Body of pancreas (tissue), 4 donors: ENCODE data around the gene ARMC12.

Experiments
- POLR2A ChIP-seq, 3 donors: fragments of 450-650 bp; IDR thresholded peaks; one replicate each; pipeline ENCODE4 v1.6.1; 2016; ENCODE audit warnings: antibody characterized with exemption in 3 of 3, mild to moderate bottlenecking in 2 of 3
- TF ChIP-seq, protein P1 (sequence below), 7 experiments: fragments of 450-650 bp in 4 of 7; fragments of 200-600 bp in 3 of 7; sonication (generic) in 3 of 7; IDR thresholded peaks; one replicate each; pipeline ENCODE4 v1.5.1; 2016 to 2019; ENCODE audit warnings: antibody characterized with exemption in 7 of 7

DNA sequence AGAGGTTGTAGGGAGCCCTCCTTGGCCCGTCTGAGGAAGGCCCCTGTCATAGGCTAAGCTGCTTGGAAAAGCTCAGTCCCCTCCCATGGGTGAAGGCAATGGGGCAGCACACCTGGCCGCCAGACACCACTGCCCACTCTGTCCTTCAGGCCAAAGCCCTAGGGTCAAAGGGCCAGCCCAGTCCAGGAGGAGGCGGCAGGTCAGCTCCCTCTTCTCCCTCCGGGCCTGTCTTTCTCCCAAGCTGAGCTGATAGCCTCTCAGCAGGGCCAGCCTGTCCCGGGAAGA lies 34.5 kb downstream of the ARMC12 start:
- TF ChIP-seq, protein P1, sequence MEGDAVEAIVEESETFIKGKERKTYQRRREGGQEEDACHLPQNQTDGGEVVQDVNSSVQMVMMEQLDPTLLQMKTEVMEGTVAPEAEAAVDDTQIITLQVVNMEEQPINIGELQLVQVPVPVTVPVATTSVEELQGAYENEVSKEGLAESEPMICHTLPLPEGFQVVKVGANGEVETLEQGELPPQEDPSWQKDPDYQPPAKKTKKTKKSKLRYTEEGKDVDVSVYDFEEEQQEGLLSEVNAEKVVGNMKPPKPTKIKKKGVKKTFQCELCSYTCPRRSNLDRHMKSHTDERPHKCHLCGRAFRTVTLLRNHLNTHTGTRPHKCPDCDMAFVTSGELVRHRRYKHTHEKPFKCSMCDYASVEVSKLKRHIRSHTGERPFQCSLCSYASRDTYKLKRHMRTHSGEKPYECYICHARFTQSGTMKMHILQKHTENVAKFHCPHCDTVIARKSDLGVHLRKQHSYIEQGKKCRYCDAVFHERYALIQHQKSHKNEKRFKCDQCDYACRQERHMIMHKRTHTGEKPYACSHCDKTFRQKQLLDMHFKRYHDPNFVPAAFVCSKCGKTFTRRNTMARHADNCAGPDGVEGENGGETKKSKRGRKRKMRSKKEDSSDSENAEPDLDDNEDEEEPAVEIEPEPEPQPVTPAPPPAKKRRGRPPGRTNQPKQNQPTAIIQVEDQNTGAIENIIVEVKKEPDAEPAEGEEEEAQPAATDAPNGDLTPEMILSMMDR (IDR thresholded peaks at IDR 0.05): no peak
- TF ChIP-seq POLR2A (IDR thresholded peaks at IDR 0.05): no peak
